Fibroblast of mammary gland (primary cell): ENCODE measurements around the gene ARMC2.
A peak's percentile ranks its signal among the peaks of the same experiment; 100 is the strongest.
"Not testable (repeated sequence)": the region's sequence is repeated elsewhere in the genome, so short reads cannot be mapped to it uniquely, and the experiment has no call there.

Source experiments
- DNase-seq: peaks from one replicate; pipeline ENCODE4 v3.0.0-alpha.2; 2010; ENCODE audit warnings: low read depth
- H3K4me3 ChIP-seq: 2 replicates; pipeline ENCODE4 v1.5.1; 2011; ENCODE audit warnings: low read depth, mild to moderate bottlenecking, low read length, moderate library complexity; ENCODE audit not compliant: control insufficient read depth
- CTCF ChIP-seq: conservative IDR thresholded peaks from 2 replicates; pipeline ENCODE4 v1.5.1; 2011; ENCODE audit warnings: low read depth, low read length, inconsistent platforms; ENCODE audit not compliant: control insufficient read depth, insufficient read depth

The ARMC2 gene

DNA sequence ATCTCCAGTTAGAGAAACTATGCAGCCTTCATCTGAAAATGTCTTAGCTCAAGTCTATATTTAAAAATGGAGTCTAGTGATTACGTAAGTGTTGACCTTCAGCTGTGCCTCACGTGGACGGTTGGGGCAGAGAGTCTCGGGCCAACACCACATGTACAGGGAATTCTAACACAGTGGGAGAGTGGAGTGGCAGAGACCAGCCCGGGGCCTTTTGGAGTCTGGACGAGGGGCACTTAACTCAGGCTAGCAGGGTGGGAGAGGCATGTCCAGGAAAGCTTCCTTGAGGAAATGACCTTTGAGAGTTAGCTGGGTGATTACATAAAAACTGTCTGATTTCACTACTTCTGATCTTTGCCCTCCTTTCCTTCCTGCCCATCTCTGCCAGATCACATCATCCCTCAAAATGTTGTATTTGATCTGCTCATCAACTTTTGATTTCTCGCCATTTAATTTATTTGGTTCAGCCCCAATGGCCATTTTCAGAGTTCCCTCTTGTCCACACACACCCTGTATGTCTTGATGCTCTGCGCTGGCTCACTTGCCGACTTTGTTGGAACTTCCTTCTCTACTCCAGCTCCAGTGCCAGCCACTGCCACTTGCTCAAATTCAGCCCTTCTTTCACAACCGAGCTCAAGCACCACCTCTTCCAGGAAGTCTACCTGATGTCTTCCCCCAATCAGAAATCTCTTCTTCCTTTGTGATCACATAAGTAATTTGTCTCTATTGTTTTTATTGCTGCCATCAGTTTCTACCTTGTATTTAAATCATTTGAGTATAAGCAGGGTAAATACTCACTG is 2.6 kb downstream of the ARMC2 start:
- no peak overlapping the region for H3K4me3 ChIP-seq
- no peak for TF ChIP-seq CTCF
- no peak for DNase-seq

GRCh38 chr6:108851756-108852155 is 3.5 kb downstream of the ARMC2 start:
- TF ChIP-seq CTCF: no peak
- DNase-seq: no peak
- no peak overlapping the region for H3K4me3 ChIP-seq

- TF ChIP-seq CTCF: no peak
- no peak for DNase-seq
Observed at GRCh38 chr6:108853077-108853476, 4.9 kb downstream of the ARMC2 start.

DNA sequence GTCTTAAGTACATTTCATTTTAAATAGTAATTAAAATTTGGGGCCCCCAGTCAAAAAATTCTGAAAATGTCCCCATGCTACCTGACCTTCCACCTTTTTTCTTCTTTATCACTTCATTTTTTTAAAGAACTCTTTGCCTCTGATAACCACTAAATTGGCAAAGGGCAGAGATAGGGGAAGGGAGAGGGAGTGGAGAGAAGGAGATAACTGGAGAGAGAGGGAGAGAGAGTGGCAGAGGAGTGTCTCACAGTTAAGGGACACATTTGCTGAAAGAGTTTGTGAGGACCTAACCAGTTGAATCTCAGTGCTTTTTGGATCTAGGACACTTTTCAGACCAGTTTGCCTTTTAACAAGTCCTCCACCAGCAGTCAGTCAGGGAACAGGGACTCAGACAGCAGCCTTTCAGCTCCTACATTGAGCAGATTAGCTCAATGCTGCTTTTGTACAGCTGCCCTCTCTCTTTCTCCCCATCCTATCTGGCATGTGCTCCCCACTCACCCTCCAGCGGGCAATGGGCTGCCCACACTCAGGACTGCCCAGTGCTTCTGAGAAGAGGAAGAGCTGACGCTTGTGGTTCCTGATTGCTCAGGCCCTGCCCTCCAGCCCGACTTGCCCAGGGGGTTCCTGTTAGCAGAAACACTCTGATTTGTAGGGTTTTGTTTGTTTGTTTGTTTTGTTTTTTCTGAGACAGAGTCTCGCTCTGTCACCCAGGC is 14.4 kb downstream of the ARMC2 start:
- TF ChIP-seq CTCF: no peak
- no peak for DNase-seq
- H3K4me3 ChIP-seq: no peak overlapping the region

More at GRCh38 chr6:108853077-108853476, 4.9 kb downstream of the ARMC2 start:
- no peak overlapping the region for H3K4me3 ChIP-seq

DNA sequence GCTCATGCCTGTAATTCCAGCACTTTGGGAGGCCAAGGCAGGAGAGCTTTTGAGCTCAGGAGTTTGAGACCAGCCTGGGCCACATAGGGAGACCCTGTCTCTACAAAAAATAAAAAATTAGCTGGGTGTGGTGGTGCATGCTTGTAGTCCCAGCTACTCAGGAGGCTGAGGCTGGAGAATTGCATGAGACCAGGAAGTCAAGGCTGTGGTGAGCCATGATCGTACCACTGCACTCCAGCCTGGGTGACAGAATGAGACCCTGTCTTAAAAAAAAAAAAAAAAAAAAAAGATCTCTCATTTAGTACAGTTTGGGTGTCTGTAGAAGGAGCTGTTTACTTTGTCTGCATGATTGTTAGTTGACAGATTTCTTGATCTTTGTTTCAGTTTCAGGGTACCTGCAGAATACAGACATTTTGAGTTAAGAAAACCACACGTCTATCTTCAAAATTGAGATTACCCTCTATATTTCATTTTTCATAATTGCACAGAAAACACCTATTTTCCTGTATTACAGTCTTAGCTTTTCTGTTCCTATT is 17.6 kb downstream of the ARMC2 start:
- H3K4me3 ChIP-seq, DNase-seq: not testable (repeated sequence)

DNA sequence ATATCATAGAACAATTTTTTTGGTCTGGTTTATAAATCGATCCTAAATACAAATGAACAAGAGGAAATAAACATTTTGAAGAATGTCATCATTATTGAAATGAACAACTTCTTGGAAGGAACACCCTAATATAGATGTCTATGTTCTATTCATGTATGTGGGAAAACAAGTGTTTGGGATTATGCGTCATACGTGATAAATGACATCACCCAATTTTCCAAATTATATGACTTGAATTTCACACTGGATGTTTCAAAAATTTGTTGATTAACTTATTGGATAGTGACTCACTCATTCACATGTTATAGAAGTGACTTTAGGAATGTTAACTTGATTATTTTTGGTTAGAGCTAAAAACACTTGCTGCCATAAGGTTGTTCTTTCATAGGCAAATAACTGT is 18.6 kb downstream of the ARMC2 start:
- no peak for DNase-seq
- H3K4me3 ChIP-seq: no peak overlapping the region
- no peak for TF ChIP-seq CTCF

GRCh38 chr6:108868647-108869046 is 20.4 kb downstream of the ARMC2 start:
- peak; percentile 36 for DNase-seq
- TF ChIP-seq CTCF: no peak
- H3K4me3 ChIP-seq: no peak overlapping the region
